WERI-Rb-1 (cell line): ENCODE results near the gene SLC25A18.

Experiments
- DNase-seq: peaks from one replicate; pipeline ENCODE4 v3.0.0-alpha.2; 2020
- H3K27ac ChIP-seq: fragments of 250-450 bp; sonication (Bioruptor Pico); 2 replicates; pipeline ENCODE4 v1.5.1; 2020; ENCODE audit warnings: mild to moderate bottlenecking, moderate library complexity
- H3K27me3 ChIP-seq: fragments of 250-450 bp; sonication (Bioruptor Pico); 2 replicates; pipeline ENCODE4 v1.5.1; 2021; ENCODE audit warnings: mild to moderate bottlenecking, low read depth, moderate library complexity; ENCODE audit not compliant: insufficient read depth, severe bottlenecking
- H3K36me3 ChIP-seq: fragments of 250-450 bp; sonication (Bioruptor Pico); 2 replicates; pipeline ENCODE4 v1.5.1; 2020; ENCODE audit warnings: mild to moderate bottlenecking, moderate library complexity
- H3K4me3 ChIP-seq: 2 replicates; pipeline ENCODE4 v1.5.1; 2011; ENCODE audit warnings: low read depth, mild to moderate bottlenecking, control low read depth, low read length
- H3K9me3 ChIP-seq: fragments of 250-450 bp; sonication (Bioruptor Pico); 2 replicates; pipeline ENCODE4 v1.5.1; 2021; ENCODE audit warnings: mild to moderate bottlenecking, moderate library complexity; ENCODE audit not compliant: severe bottlenecking
- TF ChIP-seq, protein P1 (sequence below): IDR thresholded peaks from 2 replicates; pipeline ENCODE4 v1.5.1; 2011; ENCODE audit warnings: low read depth, mild to moderate bottlenecking, control low read depth, inconsistent platforms, low read length

Gene SLC25A18

GRCh38 chr22:17627961-17628405, 64.7 kb downstream of the SLC25A18 start:
- no peaks in the 10 kb centered on the region for H3K9me3 ChIP-seq
- peak overlapping the region; percentile 87 for H3K27ac ChIP-seq
- peaks cover 14% of the 10 kb centered on the region for H3K36me3 ChIP-seq
- DNase-seq, result no peak
- TF ChIP-seq, protein P1, sequence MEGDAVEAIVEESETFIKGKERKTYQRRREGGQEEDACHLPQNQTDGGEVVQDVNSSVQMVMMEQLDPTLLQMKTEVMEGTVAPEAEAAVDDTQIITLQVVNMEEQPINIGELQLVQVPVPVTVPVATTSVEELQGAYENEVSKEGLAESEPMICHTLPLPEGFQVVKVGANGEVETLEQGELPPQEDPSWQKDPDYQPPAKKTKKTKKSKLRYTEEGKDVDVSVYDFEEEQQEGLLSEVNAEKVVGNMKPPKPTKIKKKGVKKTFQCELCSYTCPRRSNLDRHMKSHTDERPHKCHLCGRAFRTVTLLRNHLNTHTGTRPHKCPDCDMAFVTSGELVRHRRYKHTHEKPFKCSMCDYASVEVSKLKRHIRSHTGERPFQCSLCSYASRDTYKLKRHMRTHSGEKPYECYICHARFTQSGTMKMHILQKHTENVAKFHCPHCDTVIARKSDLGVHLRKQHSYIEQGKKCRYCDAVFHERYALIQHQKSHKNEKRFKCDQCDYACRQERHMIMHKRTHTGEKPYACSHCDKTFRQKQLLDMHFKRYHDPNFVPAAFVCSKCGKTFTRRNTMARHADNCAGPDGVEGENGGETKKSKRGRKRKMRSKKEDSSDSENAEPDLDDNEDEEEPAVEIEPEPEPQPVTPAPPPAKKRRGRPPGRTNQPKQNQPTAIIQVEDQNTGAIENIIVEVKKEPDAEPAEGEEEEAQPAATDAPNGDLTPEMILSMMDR, result no peak
- peak overlapping the region; percentile 99 for H3K4me3 ChIP-seq
- no peaks in the 10 kb centered on the region for H3K27me3 ChIP-seq

GRCh38 chr22:17628406-17629172, 65.3 kb downstream of the SLC25A18 start, which contains the start of gene ATP6V1E1:
Gene ATP6V1E1 (minus strand): TSS chr22:17628749. CDS start chr22:17628635, 114 bp downstream.
- peak; percentile 96 for DNase-seq
- Histone ChIP-seq H3K36me3 (peaks cover 11% of the 10 kb centered on the region), H3K9me3 (no peaks in the 10 kb centered on the region), H3K27ac (peak within 1 kb of the TSS; percentile 87), H3K4me3 (peak within 1 kb of the TSS; percentile 99), H3K27me3 (no peaks in the 10 kb centered on the region)
- TF ChIP-seq, protein P1, result no peak

DNA sequence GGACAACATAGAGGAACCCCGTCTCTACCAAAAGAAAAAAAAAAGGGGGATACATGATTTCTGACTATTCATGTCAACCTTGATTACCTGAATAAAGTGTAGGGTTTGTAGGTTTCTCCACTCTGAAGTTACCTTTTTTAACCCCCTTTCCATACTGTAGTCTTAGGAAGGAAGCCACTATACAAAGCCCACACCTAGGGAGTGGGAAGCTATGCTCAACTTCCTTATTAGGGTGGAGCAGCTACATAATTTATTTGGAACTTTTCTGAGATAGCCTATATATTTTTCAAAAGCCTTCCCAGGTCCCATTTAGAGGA, 65.8 kb downstream of the SLC25A18 start:
- peak overlapping the region; percentile 87 for H3K27ac ChIP-seq
- H3K36me3 ChIP-seq, result peaks cover 9% of the 10 kb centered on the region
- no peak for DNase-seq
- peak overlapping the region; percentile 99 for H3K4me3 ChIP-seq
- TF ChIP-seq, protein P1, result no peak
- H3K9me3 ChIP-seq, result no peaks in the 10 kb centered on the region
- H3K27me3 ChIP-seq, result no peaks in the 10 kb centered on the region

DNA sequence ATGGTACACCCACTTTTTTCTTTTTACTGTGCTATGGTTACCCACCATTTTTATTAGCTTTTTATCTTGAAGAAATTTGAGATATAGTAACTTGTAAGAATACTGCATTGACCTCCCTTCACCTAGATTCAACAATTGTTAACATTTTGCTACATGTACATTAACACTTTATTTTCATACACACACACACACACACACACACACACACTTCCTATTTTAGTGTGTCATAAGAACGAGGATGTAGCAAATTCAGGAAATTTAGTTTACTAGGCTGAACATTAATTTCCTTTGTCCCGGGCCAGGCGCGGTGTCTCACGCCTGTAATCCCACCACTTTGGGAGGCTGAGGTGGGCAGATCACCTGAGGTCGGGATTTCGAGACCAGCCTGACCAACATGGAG, 66.3 kb downstream of the SLC25A18 start:
- H3K27ac ChIP-seq, result no peak overlapping the region; the same call in 1 of the 2 replicates
- H3K36me3 ChIP-seq, result peaks cover 9% of the 10 kb centered on the region
- TF ChIP-seq, protein P1, result no peak
- DNase-seq, result no peak
- no peaks in the 10 kb centered on the region for H3K27me3 ChIP-seq
- no peaks in the 10 kb centered on the region for H3K9me3 ChIP-seq
- peak overlapping the region; percentile 99 for H3K4me3 ChIP-seq

DNA sequence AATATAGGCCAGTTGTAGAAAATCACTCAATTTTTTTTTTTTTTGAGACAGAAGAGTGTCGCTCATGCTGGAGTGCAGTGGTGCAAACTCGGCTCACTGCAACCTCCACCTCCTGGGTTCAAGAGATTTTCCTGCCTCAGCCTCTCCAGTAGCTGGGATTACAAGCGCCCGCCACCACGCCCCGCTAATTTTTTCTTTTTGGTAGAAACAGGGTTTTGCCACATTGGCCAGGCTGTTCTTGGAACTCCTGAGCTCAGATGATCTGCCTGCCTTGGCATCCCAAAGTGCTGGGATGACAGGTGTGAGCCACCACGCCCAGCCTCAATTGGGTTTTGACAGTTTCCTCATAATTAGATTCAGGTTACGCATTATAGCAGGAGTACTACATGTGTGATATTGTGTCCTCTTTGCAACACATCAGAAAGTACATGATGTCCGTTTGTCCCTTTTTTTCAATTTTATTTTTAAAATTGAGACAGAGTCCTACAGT, 67.8 kb downstream of the SLC25A18 start:
- TF ChIP-seq, protein P1, result no peak
- Histone ChIP-seq H3K4me3 (no peak overlapping the region), H3K27ac (no peak overlapping the region), H3K27me3 (no peaks in the 10 kb centered on the region), H3K36me3 (peaks cover 9% of the 10 kb centered on the region), H3K9me3 (no peaks in the 10 kb centered on the region)
- no peak for DNase-seq
